HG03442 (cell line): ENCODE results near the gene ALKBH8.
A peak's percentile ranks its signal among the peaks of the same experiment; 100 is the strongest.
"Not testable (repeated sequence)": the region's sequence is repeated elsewhere in the genome, so short reads cannot be mapped to it uniquely, and the experiment has no call there.

Source experiments
- ATAC-seq: cut with Tn5 transposase; IDR thresholded peaks from one replicate; pipeline ENCODE4 v1.9.1; 2021; ENCODE audit warnings: mild to moderate bottlenecking, moderate library complexity; ENCODE audit not compliant: unreplicated experiment

ALKBH8 gene

GRCh38 chr11:107565219-107565937 lies at the start of gene ALKBH8:
ALKBH8 (minus strand) TSS chr11:107565735; CDS start chr11:107560893, 4,842 bp downstream.
- peak; percentile 83 for ATAC-seq

GRCh38 chr11:107612445-107612844 lies 46.9 kb upstream of the ALKBH8 start:
- ATAC-seq: no peak

GRCh38 chr11:107609400-107610218 lies 44.1 kb upstream of the ALKBH8 start:
- ATAC-seq: no peak

GRCh38 chr11:107608809-107609208 lies 43.3 kb upstream of the ALKBH8 start:
- ATAC-seq: no peak

- ATAC-seq: no peak
These were observed 40.6 kb upstream of the ALKBH8 start for GRCh38 chr11:107606141-107606540.

- ATAC-seq: no peak
These were observed 39.8 kb upstream of the ALKBH8 start for GRCh38 chr11:107605061-107606006.

- peak; percentile 81 for ATAC-seq
These were observed 32.9 kb upstream of the ALKBH8 start for GRCh38 chr11:107598225-107599139.

- no peak for ATAC-seq
These were observed 29.2 kb upstream of the ALKBH8 start for GRCh38 chr11:107594736-107595135.

- no peak for ATAC-seq
These were observed 28.4 kb upstream of the ALKBH8 start for GRCh38 chr11:107593951-107594350.

- ATAC-seq: no peak
These were observed 27.3 kb upstream of the ALKBH8 start for GRCh38 chr11:107592813-107593212.

GRCh38 chr11:107592231-107592590 lies 26.7 kb upstream of the ALKBH8 start:
- ATAC-seq: no peak

GRCh38 chr11:107591378-107592230 lies 26.1 kb upstream of the ALKBH8 start:
- ATAC-seq: peak; percentile 33

- ATAC-seq: peak; percentile 53
These were observed 25.2 kb upstream of the ALKBH8 start, which contains the start of gene ELMOD1 for GRCh38 chr11:107590460-107591377. ELMOD1 (plus strand) TSS chr11:107591147; CDS start chr11:107618190, 27,043 bp downstream.

- ATAC-seq: no peak
These were observed 21.9 kb upstream of the ALKBH8 start for GRCh38 chr11:107587306-107587979.

GRCh38 chr11:107583629-107584195 lies 18.2 kb upstream of the ALKBH8 start:
- ATAC-seq: no peak

- no peak for ATAC-seq
These were observed 15.6 kb upstream of the ALKBH8 start for GRCh38 chr11:107581147-107581546.

GRCh38 chr11:107579169-107579568 lies 13.6 kb upstream of the ALKBH8 start:
- not testable (repeated sequence) for ATAC-seq
